GM18519 (cell line): Measurements from ENCODE around the gene SERTM1.

Source experiments
- ATAC-seq: cut with Tn5 transposase; IDR thresholded peaks from one replicate; pipeline ENCODE4 v1.9.1; 2021; ENCODE audit warnings: mild to moderate bottlenecking, moderate library complexity; ENCODE audit not compliant: unreplicated experiment, low FRiP score

Gene SERTM1

GRCh38 chr13:36709136-36709890, 35.5 kb downstream of the SERTM1 start:
- no peak for ATAC-seq

- no peak for ATAC-seq
Measured at GRCh38 chr13:36710396-36710795, 36.6 kb downstream of the SERTM1 start.

GRCh38 chr13:36712290-36712689, 38.5 kb downstream of the SERTM1 start:
- no peak for ATAC-seq

- no peak for ATAC-seq
Measured at GRCh38 chr13:36712770-36713169, 39.0 kb downstream of the SERTM1 start.

GRCh38 chr13:36713887-36714286, 40.1 kb downstream of the SERTM1 start:
- ATAC-seq, result no peak

GRCh38 chr13:36715841-36716240, 42.0 kb downstream of the SERTM1 start:
- ATAC-seq, result no peak

GRCh38 chr13:36717017-36717416, 43.2 kb downstream of the SERTM1 start:
- no peak for ATAC-seq

GRCh38 chr13:36717966-36718545, 44.2 kb downstream of the SERTM1 start:
- no peak for ATAC-seq

GRCh38 chr13:36718686-36719085, 44.9 kb downstream of the SERTM1 start:
- no peak for ATAC-seq

GRCh38 chr13:36724141-36724540, 50.3 kb downstream of the SERTM1 start:
- ATAC-seq, result no peak

DNA sequence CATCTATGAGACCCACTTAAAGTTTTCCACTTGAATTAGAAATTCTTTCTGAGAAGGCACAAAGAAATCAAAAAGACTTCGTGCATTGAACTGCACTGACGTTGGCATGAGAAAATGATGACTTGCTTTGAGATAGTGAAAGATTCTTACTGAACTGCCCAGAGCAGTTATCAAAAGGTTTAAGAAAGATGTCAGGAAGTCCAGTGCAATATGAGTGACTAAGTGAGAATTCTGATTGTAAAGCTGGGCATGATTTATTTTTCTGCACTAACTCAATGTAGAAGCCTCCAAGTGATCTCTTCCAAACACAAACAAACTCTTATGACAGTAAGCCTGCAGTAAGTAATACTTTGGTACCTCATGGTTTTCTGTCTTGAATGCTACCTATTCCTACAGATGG, 52.1 kb downstream of the SERTM1 start:
- ATAC-seq, result no peak

- no peak for ATAC-seq
Measured at GRCh38 chr13:36728006-36728405, 54.2 kb downstream of the SERTM1 start.

DNA sequence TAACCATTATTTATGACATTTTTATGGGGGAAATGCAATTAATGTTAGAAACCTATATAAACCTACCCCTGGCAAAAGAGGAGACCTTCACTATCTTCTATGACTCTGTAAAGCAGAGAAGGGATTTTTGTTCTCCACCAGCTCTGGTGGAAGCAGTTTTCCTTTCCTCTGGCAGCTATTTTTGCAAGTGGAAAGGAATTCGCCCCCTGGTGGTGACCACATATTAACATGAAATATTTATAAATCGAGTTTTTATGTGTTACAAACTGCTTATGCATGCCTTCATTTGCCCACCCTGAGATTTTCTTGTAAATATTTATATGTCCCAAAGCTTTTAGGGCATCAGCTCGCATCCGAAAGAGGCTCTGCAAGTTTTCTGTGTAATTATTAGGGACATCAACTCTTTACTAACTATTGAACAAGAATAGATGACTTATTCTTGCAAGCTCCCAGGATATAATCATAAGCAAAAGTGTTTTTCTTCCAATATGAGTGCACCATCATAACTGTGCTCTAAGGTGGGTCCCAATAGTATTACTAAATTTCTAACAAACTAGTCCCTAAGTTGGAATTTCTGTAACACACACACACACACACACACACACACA, 62.4 kb downstream of the SERTM1 start:
- no peak for ATAC-seq

DNA sequence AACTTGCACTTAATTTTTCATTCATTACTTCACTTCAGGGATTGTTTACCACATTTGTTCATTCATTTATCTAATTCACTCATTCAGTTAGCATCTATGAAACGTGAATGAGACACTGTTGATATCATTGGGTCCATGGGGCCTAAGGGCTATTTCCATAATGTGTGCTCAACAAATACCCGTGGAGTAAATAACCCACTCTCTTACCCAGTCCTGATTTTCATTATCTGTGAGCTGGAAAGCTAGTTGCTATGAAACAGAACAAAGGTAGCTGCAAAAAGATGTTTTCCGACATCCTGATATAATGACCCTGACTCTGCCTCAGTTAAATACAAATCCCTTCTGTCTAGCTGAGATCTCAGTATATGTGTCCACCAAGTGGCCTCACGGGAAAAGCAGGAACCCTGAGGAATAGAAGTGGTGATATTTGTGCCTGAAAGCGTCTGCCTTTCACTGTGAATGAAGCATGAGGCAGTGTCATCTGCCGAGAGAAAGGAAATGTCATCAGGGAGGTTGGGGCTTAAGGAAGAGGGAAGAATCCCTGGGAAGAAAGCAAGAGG, 63.8 kb downstream of the SERTM1 start:
- no peak for ATAC-seq

GRCh38 chr13:36745436-36745835, 71.6 kb downstream of the SERTM1 start:
- ATAC-seq, result no peak

- no peak for ATAC-seq
Measured at GRCh38 chr13:36746051-36746450, 72.2 kb downstream of the SERTM1 start.
